IPS-18a (cell line): Measurements from ENCODE around the gene ZNF687.

Experiments used
- H3K27ac ChIP-seq: one replicate; pipeline ENCODE4 v1.5.1; 2013; ENCODE audit warnings: low read length
- H3K27me3 ChIP-seq: one replicate; pipeline ENCODE4 v1.6.1; 2013; ENCODE audit warnings: mild to moderate bottlenecking, low read length; ENCODE audit not compliant: control insufficient read depth, insufficient read depth
- H3K36me3 ChIP-seq: one replicate; pipeline ENCODE4 v1.6.1; 2013; ENCODE audit warnings: low read depth, low read length; ENCODE audit not compliant: control insufficient read depth
- H3K4me1 ChIP-seq: one replicate; pipeline ENCODE4 v1.6.1; 2013; ENCODE audit warnings: low read depth, low read length; ENCODE audit not compliant: control insufficient read depth
- H3K4me3 ChIP-seq: one replicate; pipeline ENCODE4 v1.5.1; 2013; ENCODE audit warnings: low read length
- H3K9ac ChIP-seq: one replicate; pipeline ENCODE4 v1.6.1; 2013; ENCODE audit warnings: mild to moderate bottlenecking, low read length, moderate library complexity
- H3K9me3 ChIP-seq: one replicate; pipeline ENCODE4 v1.6.1; 2013; ENCODE audit warnings: low read depth, low read length; ENCODE audit not compliant: control insufficient read depth

Gene ZNF687

GRCh38 chr1:151284013-151284577 is 2.0 kb downstream of the ZNF687 start:
- Histone ChIP-seq H3K27me3 (no peaks in the 10 kb centered on the region), H3K27ac (no peak overlapping the region), H3K9me3 (no peaks in the 10 kb centered on the region), H3K36me3 (peaks cover 44% of the 10 kb centered on the region), H3K4me1 (peaks cover 5% of the 10 kb centered on the region), H3K4me3 (no peak overlapping the region), H3K9ac (no peak overlapping the region)

GRCh38 chr1:151286619-151287340 is 4.7 kb downstream of the ZNF687 start:
- Histone ChIP-seq H3K27ac (no peak overlapping the region), H3K27me3 (no peaks in the 10 kb centered on the region), H3K9me3 (no peaks in the 10 kb centered on the region), H3K4me3 (no peak overlapping the region), H3K4me1 (peaks cover 9% of the 10 kb centered on the region), H3K9ac (no peak overlapping the region), H3K36me3 (peaks cover 65% of the 10 kb centered on the region)

- peaks cover 9% of the 10 kb centered on the region for H3K4me1 ChIP-seq
- no peak overlapping the region for H3K4me3 ChIP-seq
- H3K27ac ChIP-seq: no peak overlapping the region
- no peak overlapping the region for H3K9ac ChIP-seq
- peaks cover 65% of the 10 kb centered on the region for H3K36me3 ChIP-seq
- no peaks in the 10 kb centered on the region for H3K9me3 ChIP-seq
- H3K27me3 ChIP-seq: no peaks in the 10 kb centered on the region
These were observed 5.2 kb downstream of the ZNF687 start for GRCh38 chr1:151287341-151287699.

GRCh38 chr1:151287767-151288500 is 5.8 kb downstream of the ZNF687 start:
- H3K27me3 ChIP-seq: no peaks in the 10 kb centered on the region
- no peaks in the 10 kb centered on the region for H3K9me3 ChIP-seq
- H3K9ac ChIP-seq: no peak overlapping the region
- H3K27ac ChIP-seq: no peak overlapping the region
- peaks cover 69% of the 10 kb centered on the region for H3K36me3 ChIP-seq
- H3K4me3 ChIP-seq: no peak overlapping the region
- H3K4me1 ChIP-seq: peaks cover 9% of the 10 kb centered on the region

- peaks cover 7% of the 10 kb centered on the region for H3K4me1 ChIP-seq
- no peak overlapping the region for H3K4me3 ChIP-seq
- no peaks in the 10 kb centered on the region for H3K9me3 ChIP-seq
- no peaks in the 10 kb centered on the region for H3K27me3 ChIP-seq
- H3K9ac ChIP-seq: no peak overlapping the region
- H3K27ac ChIP-seq: no peak overlapping the region
- peaks cover 73% of the 10 kb centered on the region for H3K36me3 ChIP-seq
These were observed 6.4 kb downstream of the ZNF687 start for GRCh38 chr1:151288502-151288901.

- Histone ChIP-seq H3K4me3 (no peak overlapping the region), H3K27ac (no peak overlapping the region), H3K27me3 (no peaks in the 10 kb centered on the region), H3K36me3 (peaks cover 79% of the 10 kb centered on the region), H3K9me3 (no peaks in the 10 kb centered on the region), H3K9ac (no peak overlapping the region), H3K4me1 (peaks cover 10% of the 10 kb centered on the region)
These were observed 7.2 kb downstream of the ZNF687 start for GRCh38 chr1:151289080-151289935.

- Histone ChIP-seq H3K27me3 (no peaks in the 10 kb centered on the region), H3K36me3 (peaks cover 73% of the 10 kb centered on the region), H3K27ac (no peak overlapping the region), H3K9me3 (no peaks in the 10 kb centered on the region), H3K4me3 (no peak overlapping the region), H3K9ac (no peak overlapping the region), H3K4me1 (peaks cover 18% of the 10 kb centered on the region)
These were observed 8.1 kb downstream of the ZNF687 start for GRCh38 chr1:151289991-151290708.

- Histone ChIP-seq H3K27me3 (no peaks in the 10 kb centered on the region), H3K27ac (no peak overlapping the region), H3K9ac (no peak overlapping the region), H3K4me1 (peaks cover 25% of the 10 kb centered on the region), H3K4me3 (no peak overlapping the region), H3K9me3 (no peaks in the 10 kb centered on the region), H3K36me3 (peaks cover 69% of the 10 kb centered on the region)
These were observed 8.7 kb downstream of the ZNF687 start for GRCh38 chr1:151290709-151291303.

GRCh38 chr1:151292207-151293030 is 10.3 kb downstream of the ZNF687 start:
- Histone ChIP-seq H3K4me3 (no peak overlapping the region), H3K9me3 (no peaks in the 10 kb centered on the region), H3K4me1 (peaks cover 25% of the 10 kb centered on the region), H3K36me3 (peaks cover 57% of the 10 kb centered on the region), H3K9ac (no peak overlapping the region), H3K27ac (no peak overlapping the region), H3K27me3 (no peaks in the 10 kb centered on the region)

GRCh38 chr1:151293093-151293492 is 11.0 kb downstream of the ZNF687 start:
- H3K9me3 ChIP-seq: no peaks in the 10 kb centered on the region
- H3K36me3 ChIP-seq: peaks cover 55% of the 10 kb centered on the region
- H3K27me3 ChIP-seq: no peaks in the 10 kb centered on the region
- H3K9ac ChIP-seq: no peak overlapping the region
- no peak overlapping the region for H3K4me3 ChIP-seq
- H3K27ac ChIP-seq: no peak overlapping the region
- peaks cover 25% of the 10 kb centered on the region for H3K4me1 ChIP-seq
